ENCODE results near the gene LINS1.
A peak's percentile ranks its signal among the peaks of the same experiment; 100 is the strongest.

LINS1 gene

GRCh38 chr15:100602064-100602822 is at the start of gene LINS1, which contains the start of gene ASB7:
LINS1 (minus strand) TSS chr15:100602184; CDS start chr15:100580842, 21,342 bp downstream.
ASB7 (plus strand) TSS chr15:100602589; CDS start chr15:100612217, 9,628 bp downstream.
- peak; percentile 99 for DNase-seq (ENCODE audit: low spot score)

- DNase-seq (ENCODE audit: low spot score): no peak
Observed at GRCh38 chr15:100651253-100651652, 49.3 kb upstream of the LINS1 start.

GRCh38 chr15:100650685-100651084 is 48.7 kb upstream of the LINS1 start:
- no peak for DNase-seq (ENCODE audit: low spot score)

GRCh38 chr15:100648951-100649350 is 47.0 kb upstream of the LINS1 start:
- DNase-seq (ENCODE audit: low spot score): no peak

- DNase-seq (ENCODE audit: low spot score): no peak
Observed at GRCh38 chr15:100645671-100646070, 43.7 kb upstream of the LINS1 start.

GRCh38 chr15:100642950-100643338 is 41.0 kb upstream of the LINS1 start:
- no peak for DNase-seq (ENCODE audit: low spot score)

- DNase-seq (ENCODE audit: low spot score): no peak
Observed at GRCh38 chr15:100642213-100642949, 40.4 kb upstream of the LINS1 start.

- no peak for DNase-seq (ENCODE audit: low spot score)
Observed at GRCh38 chr15:100638177-100638730, 36.3 kb upstream of the LINS1 start.

GRCh38 chr15:100635406-100636071 is 33.6 kb upstream of the LINS1 start:
- no peak for DNase-seq (ENCODE audit: low spot score)

GRCh38 chr15:100633763-100634075 is 31.7 kb upstream of the LINS1 start:
- DNase-seq (ENCODE audit: low spot score): no peak

GRCh38 chr15:100631831-100632230 is 29.8 kb upstream of the LINS1 start:
- no peak for DNase-seq (ENCODE audit: low spot score)

- no peak for DNase-seq (ENCODE audit: low spot score)
Observed at GRCh38 chr15:100628746-100629145, 26.8 kb upstream of the LINS1 start.

- no peak for DNase-seq (ENCODE audit: low spot score)
Observed at GRCh38 chr15:100627789-100628395, 25.9 kb upstream of the LINS1 start.

GRCh38 chr15:100623301-100623700 is 21.3 kb upstream of the LINS1 start:
- DNase-seq (ENCODE audit: low spot score): no peak

- no peak for DNase-seq (ENCODE audit: low spot score)
Observed at GRCh38 chr15:100616700-100617099, 14.7 kb upstream of the LINS1 start.

GRCh38 chr15:100615801-100616200 is 13.8 kb upstream of the LINS1 start:
- DNase-seq (ENCODE audit: low spot score): no peak

GRCh38 chr15:100614918-100615317 is 12.9 kb upstream of the LINS1 start:
- DNase-seq (ENCODE audit: low spot score): no peak

- no peak for DNase-seq (ENCODE audit: low spot score)
Observed at GRCh38 chr15:100614336-100614735, 12.4 kb upstream of the LINS1 start.

- no peak for DNase-seq (ENCODE audit: low spot score)
Observed at GRCh38 chr15:100613208-100613607, 11.2 kb upstream of the LINS1 start.

GRCh38 chr15:100612539-100612938 is 10.6 kb upstream of the LINS1 start:
- DNase-seq (ENCODE audit: low spot score): no peak

GRCh38 chr15:100602823-100603393 is 924 bp upstream of the LINS1 start:
- no peak for DNase-seq (ENCODE audit: low spot score)

- DNase-seq (ENCODE audit: low spot score): no peak
Observed at GRCh38 chr15:100601617-100602063, 344 bp downstream of the LINS1 start.
